Neural cell (in vitro differentiated cells): ENCODE results near the gene NPIPB6. TPM values are rescaled to one million over a fixed set of nuclear protein-coding genes. Genes with fewer than 3 reads are reported as not detected.
A peak's percentile ranks its signal among the peaks of the same experiment; 100 is the strongest.

ENCODE experiments used
- H2AFZ ChIP-seq: fragments of 200-600, 300-800 bp; sonication (generic), shearing (Covaris generic); 2 replicates; pipeline ENCODE4 v1.6.0; 2014; ENCODE audit warnings: low read depth, mild to moderate bottlenecking, antibody characterized with exemption, low read length, moderate library complexity
- H3F3A ChIP-seq: fragments of 200-600 bp; shearing (Covaris generic); 2 replicates; pipeline ENCODE4 v1.6.1; 2016; ENCODE audit warnings: mild to moderate bottlenecking, moderate library complexity, mixed read lengths, antibody characterized with exemption, low read length; ENCODE audit not compliant: insufficient read depth, poor library complexity, severe bottlenecking
- H3K27ac ChIP-seq: fragments of 200-600, 300-800 bp; sonication (generic), shearing (Covaris generic); 2 replicates; pipeline ENCODE4 v1.5.1; 2014; ENCODE audit warnings: mild to moderate bottlenecking, low read length, moderate library complexity
- H3K27me3 ChIP-seq: fragments of 300-800, 200-600 bp; sonication (generic), shearing (Covaris generic); 2 replicates; pipeline ENCODE4 v1.6.0; 2014; ENCODE audit warnings: mild to moderate bottlenecking, low read depth, low read length, moderate library complexity; ENCODE audit not compliant: insufficient read depth
- H3K36me3 ChIP-seq: fragments of 300-800, 200-600 bp; sonication (generic), shearing (Covaris generic); 2 replicates; pipeline ENCODE4 v1.5.1; 2014; ENCODE audit warnings: mild to moderate bottlenecking, antibody characterized with exemption, low read length, moderate library complexity; ENCODE audit not compliant: insufficient read depth
- H3K4me2 ChIP-seq: fragments of 300-800, 200-600 bp; sonication (generic), shearing (Covaris generic); 2 replicates; pipeline ENCODE4 v1.6.0; 2014; ENCODE audit warnings: mild to moderate bottlenecking, low read length
- H3K4me3 ChIP-seq: fragments of 300-800, 200-600 bp; sonication (generic), shearing (Covaris generic); 2 replicates; pipeline ENCODE4 v1.5.1; 2014; ENCODE audit warnings: mild to moderate bottlenecking, low read length, moderate library complexity
- H3K79me2 ChIP-seq: fragments of 200-600 bp; shearing (Covaris generic); replicated peaks from 2 replicates; pipeline ENCODE4 v1.6.0; 2014; ENCODE audit warnings: mild to moderate bottlenecking, low read length, moderate library complexity; ENCODE audit not compliant: insufficient read depth
- H3K9ac ChIP-seq: fragments of 300-800, 200-600 bp; sonication (generic), shearing (Covaris generic); 2 replicates; pipeline ENCODE4 v1.6.1; 2016; ENCODE audit warnings: mild to moderate bottlenecking, low read length, mixed read lengths
- H3K9me2 ChIP-seq: fragments of 200-600 bp; shearing (Covaris generic); 2 replicates; pipeline ENCODE4 v1.6.1; 2016; ENCODE audit warnings: mild to moderate bottlenecking, low read length, mixed read lengths; ENCODE audit not compliant: insufficient read depth
- H3K9me3 ChIP-seq: fragments of 200-600, 300-800 bp; sonication (generic), shearing (Covaris generic); 2 replicates; pipeline ENCODE4 v1.6.1; 2016; ENCODE audit warnings: mild to moderate bottlenecking, mixed run types, low read length, moderate library complexity, mixed read lengths
- H4K20me1 ChIP-seq: fragments of 200-600 bp; shearing (Covaris generic); 2 replicates; pipeline ENCODE4 v1.6.1; 2016; ENCODE audit warnings: mild to moderate bottlenecking, mixed run types; ENCODE audit not compliant: insufficient read depth
- CTCF ChIP-seq: fragments of 450-650 bp; IDR thresholded peaks from 2 replicates; pipeline ENCODE4 v1.5.1; 2014; ENCODE audit warnings: antibody characterized with exemption, mild to moderate bottlenecking, moderate library complexity; ENCODE audit not compliant: poor library complexity, severe bottlenecking
- EP300 ChIP-seq: fragments of 450-650 bp; conservative IDR thresholded peaks from 2 replicates; pipeline ENCODE4 v1.6.1; 2014; ENCODE audit warnings: antibody characterized with exemption, mild to moderate bottlenecking, moderate library complexity; ENCODE audit not compliant: poor library complexity, severe bottlenecking
- EZH2 ChIP-seq: fragments of 200-600, 300-800 bp; shearing (Covaris generic), sonication (generic); IDR thresholded peaks from 2 replicates; pipeline ENCODE4 v1.6.1; 2014; ENCODE audit warnings: antibody characterized with exemption, low read length, borderline replicate concordance, mild to moderate bottlenecking; ENCODE audit not compliant: insufficient read depth, poor library complexity, severe bottlenecking
- MXI1 ChIP-seq: fragments of 450-650 bp; conservative IDR thresholded peaks from 2 replicates; pipeline ENCODE4 v1.6.1; 2014; ENCODE audit warnings: antibody characterized with exemption, mild to moderate bottlenecking; ENCODE audit not compliant: poor library complexity, severe bottlenecking
- POLR2AphosphoS5 ChIP-seq: IDR thresholded peaks from 2 replicates; pipeline ENCODE4 v1.6.1; 2012
- RAD21 ChIP-seq: fragments of 450-650 bp; conservative IDR thresholded peaks from 2 replicates; pipeline ENCODE4 v1.6.1; 2014; ENCODE audit warnings: antibody characterized with exemption, mild to moderate bottlenecking, moderate library complexity
- REST ChIP-seq: IDR thresholded peaks from 2 replicates; pipeline ENCODE4 v1.6.1; 2012; ENCODE audit warnings: borderline replicate concordance
- SMC3 ChIP-seq: fragments of 450-650 bp; conservative IDR thresholded peaks from 2 replicates; pipeline ENCODE4 v1.6.1; 2014; ENCODE audit warnings: antibody characterized with exemption, mild to moderate bottlenecking, moderate library complexity; ENCODE audit not compliant: poor library complexity
- TAF1 ChIP-seq: IDR thresholded peaks from 2 replicates; pipeline ENCODE4 v1.6.1; 2012; ENCODE audit warnings: low read depth
- polyA plus RNA-seq: library from polyadenylated mRNA; depleted of rRNA; stranded (reverse); fragments of >200 nt; gene quantifications from 2 replicates; pipeline ENCODE4 v1.2.3, GENCODE V29; 2014

NPIPB6 gene
- polyA plus RNA-seq, 1 donor from 2014 or later: 0.88 TPM

- TF ChIP-seq CTCF (no peak), TAF1 (no peak), REST (no peak), EZH2 (no peak)
- peak overlapping the region; percentile 81 for H3K4me3 ChIP-seq
- peak overlapping the region; percentile 100 for H3K9ac ChIP-seq
- peaks cover 49% of the 10 kb centered on the region for H4K20me1 ChIP-seq
- no peak overlapping the region for H2AFZ ChIP-seq
- H3K9me3 ChIP-seq: no peaks in the 10 kb centered on the region
- H3K36me3 ChIP-seq: peaks cover 18% of the 10 kb centered on the region
- no peaks in the 10 kb centered on the region for H3F3A ChIP-seq
- peaks cover 82% of the 10 kb centered on the region for H3K79me2 ChIP-seq
- no peak overlapping the region for H3K27ac ChIP-seq
- H3K9me2 ChIP-seq: no peaks in the 10 kb centered on the region
- peak overlapping the region; percentile 97 for H3K4me2 ChIP-seq
- H3K27me3 ChIP-seq: no peaks in the 10 kb centered on the region
Observed at GRCh38 chr16:28295276-28295675, 68.0 kb downstream of the NPIPB6 start.

- Histone ChIP-seq H3K79me2 (peaks cover 71% of the 10 kb centered on the region), H3K27ac (peak overlapping the region; percentile 98), H3K27me3 (no peaks in the 10 kb centered on the region), H3K9me3 (no peaks in the 10 kb centered on the region), H3K36me3 (peaks cover 18% of the 10 kb centered on the region), H3F3A (no peaks in the 10 kb centered on the region), H4K20me1 (peaks cover 38% of the 10 kb centered on the region), H3K9ac (peak overlapping the region; percentile 100), H3K4me3 (peak overlapping the region; percentile 81), H3K9me2 (no peaks in the 10 kb centered on the region), H3K4me2 (peak overlapping the region; percentile 97), H2AFZ (no peak overlapping the region)
- TF ChIP-seq MXI1 (no peak), SMC3 (no peak), RAD21 (no peak), EP300 (no peak), CTCF (no peak), POLR2AphosphoS5 (no peak), TAF1 (no peak), EZH2 (no peak), REST (no peak)
Observed at GRCh38 chr16:28294201-28294600, 69.1 kb downstream of the NPIPB6 start.
